HG03558 (cell line): Measurements from ENCODE around the gene ATP2A1.
A peak's percentile ranks its signal among the peaks of the same experiment; 100 is the strongest.

ENCODE experiments used
- ATAC-seq: cut with Tn5 transposase; IDR thresholded peaks from one replicate; pipeline ENCODE4 v1.9.1; 2021; ENCODE audit warnings: moderate number of reproducible peaks; ENCODE audit not compliant: unreplicated experiment; ENCODE audit errors: extremely low read depth

The ATP2A1 gene

DNA sequence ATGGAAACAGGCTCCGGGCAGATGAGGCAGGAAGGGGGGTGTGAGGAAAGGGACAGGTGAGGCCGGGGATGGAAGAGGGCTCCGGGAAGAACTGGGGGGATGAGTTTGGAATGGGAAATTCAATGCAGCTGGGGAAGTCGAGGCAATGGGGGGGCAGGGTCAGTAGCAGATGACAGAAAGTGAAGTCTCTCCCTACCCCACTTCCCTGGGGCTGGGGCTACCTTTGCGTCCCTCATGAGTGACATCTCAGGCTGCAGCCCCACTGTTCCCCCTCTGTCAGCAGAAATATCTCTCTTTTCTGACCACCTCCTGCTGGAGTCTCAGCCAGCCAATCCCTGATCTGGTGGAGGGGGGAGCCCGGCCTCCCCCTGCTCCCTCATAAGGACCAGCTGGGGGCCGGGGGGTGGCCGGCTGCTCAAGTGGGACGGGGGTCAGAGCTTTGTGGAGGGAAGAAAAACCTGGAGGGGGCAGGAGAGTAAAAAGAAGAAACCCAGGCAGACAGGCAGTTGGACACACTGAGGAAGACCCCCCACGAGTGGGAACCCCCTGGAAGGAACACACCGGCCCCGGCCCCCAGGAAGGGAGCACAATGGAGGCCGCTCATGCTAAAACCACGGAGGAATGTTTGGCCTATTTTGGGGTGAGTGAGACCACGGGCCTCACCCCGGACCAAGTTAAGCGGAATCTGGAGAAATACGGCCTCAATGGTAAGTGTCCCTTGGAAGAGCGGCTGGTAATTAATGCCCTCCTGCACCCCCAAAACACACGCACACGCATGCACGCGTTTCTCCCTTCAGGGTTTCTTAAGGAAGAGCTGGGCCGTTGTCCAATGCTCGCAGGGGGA lies at the start of gene ATP2A1:
Gene ATP2A1 (plus strand): TSS at position 406 of the 844 bp plus-strand sequence. CDS start 184 bp downstream, at position 590.
- ATAC-seq = no peak

DNA sequence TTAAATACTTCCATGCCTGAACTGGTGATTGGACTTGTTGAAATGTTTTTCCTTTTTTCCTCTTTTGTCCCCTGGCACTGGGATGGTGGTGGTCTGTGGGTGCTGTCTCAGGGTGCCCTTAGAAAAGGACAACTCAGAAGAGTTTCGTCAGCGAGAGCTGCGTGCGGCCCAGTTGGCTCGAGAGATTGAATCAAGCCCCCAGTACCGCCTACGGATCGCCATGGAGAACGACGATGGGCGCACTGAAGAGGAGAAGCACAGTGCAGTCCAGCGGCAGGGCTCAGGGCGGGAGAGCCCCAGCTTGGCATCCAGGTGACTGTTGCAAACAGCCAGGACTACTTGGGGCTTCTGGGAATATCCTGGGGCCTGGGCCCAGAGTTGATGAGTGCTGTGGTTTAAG lies 48.5 kb upstream of the ATP2A1 start:
- no peak for ATAC-seq

DNA sequence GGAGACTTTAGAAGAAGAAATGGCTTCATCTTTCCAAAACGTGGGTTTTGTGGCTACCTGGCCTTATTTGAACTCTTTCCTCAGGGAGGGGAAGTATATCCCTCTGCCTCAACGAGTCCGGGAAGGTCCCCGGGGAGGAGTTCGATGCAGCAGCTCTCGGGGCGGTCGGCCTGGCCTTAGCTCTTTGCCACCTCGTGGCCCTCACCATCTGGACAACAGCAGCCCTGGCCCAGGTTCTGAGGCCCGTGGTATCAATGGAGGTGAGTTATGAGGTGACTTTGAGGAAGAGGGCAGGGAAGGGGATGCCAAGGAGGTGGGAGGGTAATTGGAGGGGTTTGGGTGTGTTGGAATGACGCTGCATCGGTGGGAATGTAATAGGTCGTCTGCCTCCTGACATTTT lies 47.8 kb upstream of the ATP2A1 start:
- no peak for ATAC-seq

DNA sequence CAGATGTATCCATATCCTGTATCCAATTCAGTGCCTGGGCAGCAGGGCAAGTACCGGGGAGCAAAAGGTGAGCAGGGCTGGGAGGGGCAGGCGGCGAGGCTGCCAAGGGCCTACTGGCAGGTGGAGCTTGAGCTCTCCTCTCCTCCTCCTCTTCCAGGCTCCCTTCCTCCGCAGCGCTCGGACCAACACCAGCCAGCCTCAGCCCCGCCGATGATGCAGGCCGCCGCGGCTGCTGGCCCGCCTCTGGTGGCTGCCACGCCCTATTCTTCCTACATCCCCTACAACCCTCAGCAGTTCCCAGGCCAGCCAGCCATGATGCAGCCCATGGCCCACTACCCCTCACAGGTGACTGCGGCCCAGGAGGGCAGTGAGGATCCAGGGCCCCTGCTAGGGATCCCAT lies 43.9 kb upstream of the ATP2A1 start:
- ATAC-seq = no peak

DNA sequence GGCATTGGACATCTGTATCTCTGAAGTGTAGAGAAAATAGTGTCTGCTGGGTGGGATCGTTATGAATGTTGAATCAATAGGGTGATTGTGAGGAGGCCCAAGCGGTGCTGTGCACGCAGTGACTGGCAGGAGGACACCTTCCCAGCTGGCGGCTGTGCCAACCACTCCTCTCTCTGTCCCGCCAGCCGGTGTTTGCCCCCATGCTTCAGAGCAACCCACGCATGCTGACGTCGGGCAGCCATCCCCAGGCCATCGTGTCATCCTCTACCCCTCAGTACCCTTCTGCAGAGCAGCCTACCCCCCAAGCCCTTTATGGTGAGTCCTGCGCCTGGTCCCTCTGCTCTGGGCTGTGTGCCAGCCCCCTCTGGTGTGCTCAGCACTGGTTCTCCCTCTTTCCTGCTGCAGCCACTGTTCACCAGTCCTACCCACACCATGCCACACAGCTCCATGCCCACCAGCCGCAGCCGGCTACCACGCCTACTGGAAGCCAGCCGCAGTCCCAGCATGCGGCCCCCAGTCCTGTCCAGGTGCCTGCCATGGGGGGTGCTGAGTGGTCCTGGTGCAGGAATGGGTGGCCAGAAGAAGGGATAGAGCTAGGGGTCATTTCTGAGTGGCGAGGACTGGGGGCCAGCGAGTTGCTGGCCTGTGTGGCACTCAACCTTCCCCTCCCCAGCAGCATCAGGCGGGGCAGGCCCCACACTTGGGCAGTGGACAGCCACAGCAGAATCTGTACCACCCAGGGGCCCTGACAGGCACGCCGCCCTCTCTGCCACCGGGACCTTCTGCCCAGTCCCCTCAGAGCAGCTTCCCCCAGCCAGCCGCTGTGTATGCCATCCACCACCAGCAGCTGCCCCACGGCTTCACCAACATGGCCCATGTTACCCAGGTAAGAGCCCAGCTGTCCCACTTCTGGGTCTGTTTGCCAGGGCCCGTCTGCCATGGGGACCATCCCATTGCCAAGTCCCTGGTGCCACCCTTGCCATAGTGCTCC lies 43.1 kb upstream of the ATP2A1 start:
- no peak for ATAC-seq

DNA sequence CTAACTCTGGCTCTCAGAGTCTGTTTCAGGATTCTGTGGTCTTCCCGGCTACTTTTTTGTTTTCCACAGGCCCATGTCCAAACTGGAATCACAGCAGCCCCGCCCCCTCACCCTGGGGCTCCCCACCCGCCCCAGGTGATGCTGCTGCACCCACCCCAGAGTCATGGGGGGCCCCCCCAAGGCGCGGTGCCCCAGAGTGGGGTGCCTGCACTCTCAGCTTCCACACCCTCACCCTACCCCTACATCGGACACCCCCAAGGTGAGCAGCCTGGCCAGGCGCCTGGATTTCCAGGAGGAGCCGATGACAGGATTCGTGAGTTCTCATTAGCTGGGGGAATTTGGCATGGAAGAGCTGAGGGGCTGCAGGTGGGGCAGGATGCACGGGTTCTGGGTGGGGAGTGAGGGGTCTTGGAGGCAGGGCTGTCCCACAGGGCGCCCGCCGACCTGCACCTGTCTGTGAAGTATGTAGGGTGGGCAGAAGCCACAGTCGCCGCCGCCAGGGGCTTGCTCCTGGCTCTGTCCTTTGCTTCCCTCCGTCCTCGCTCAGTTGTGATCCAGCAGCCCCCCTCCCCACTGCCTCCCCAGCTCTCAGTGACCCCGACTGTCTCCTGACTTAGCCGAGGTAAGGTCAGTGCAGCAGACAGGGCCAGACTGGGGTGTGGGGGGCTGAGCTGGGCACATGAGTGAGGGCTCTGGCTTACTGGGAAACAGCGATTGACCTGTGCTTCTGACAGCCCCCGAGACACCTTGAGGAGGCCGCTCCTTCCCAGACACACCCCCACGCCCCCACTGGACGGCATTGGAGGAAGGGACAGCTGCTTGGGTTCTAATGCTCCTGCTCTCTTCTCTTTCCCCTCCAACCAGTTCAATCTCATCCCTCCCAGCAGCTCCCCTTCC lies 42.2 kb upstream of the ATP2A1 start:
- no peak for ATAC-seq

DNA sequence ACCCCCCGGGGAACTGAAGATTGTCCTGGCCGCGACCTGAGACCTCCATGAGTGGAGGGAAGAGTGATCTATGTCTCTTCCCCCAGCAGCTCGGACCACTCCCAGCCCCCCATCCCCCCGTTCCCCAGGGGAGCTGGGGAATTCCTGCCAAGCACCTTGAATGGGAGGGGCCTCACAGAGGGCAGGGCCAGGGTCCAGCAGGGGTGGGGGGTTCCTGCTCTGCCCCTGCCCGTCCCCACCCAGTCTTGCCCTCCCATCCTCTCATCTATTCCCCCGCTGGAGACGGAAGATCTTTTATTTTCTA lies 41.6 kb upstream of the ATP2A1 start:
- ATAC-seq = no peak

DNA sequence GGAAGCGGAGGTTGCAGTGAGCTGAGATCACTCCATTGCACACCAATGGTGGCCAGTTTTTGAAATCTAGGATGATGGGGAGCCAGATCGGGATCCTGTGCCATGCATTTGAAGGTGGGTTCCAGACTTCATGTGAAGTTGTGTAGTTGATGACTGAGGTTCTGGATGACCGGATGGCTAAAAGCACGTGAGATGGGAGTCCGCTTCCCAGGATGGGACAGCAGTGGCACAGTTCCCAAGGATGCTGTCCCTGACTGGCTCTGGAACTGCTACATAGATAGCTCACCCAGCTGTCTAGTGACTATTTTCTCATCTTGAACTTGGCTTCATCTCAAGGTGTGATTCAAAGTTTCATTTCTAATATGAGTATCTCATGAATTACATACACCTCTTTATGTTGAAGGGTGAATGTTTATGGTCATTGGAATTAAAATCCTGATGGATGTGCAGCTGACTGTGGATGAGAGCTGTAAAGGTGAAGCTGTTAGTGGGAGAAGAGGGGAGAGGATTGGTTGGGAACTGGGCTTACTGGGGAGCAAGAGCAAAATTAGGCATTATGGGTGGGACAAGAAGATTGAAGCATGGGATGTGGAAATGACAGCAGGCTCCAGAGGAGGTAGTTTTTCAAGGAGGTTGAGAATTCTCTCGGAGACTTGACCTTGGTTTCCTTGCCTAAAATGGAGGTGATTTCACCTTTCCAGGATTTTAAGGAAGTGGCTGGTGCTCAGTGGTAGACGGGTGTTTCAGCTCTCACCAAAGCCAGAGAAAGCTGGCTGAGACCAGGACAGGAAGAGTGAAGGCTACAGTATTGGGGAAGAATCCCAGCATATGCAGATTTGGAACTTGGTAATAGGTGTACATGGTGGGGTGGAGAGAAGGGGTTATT lies 40.4 kb upstream of the ATP2A1 start:
- no peak for ATAC-seq

DNA sequence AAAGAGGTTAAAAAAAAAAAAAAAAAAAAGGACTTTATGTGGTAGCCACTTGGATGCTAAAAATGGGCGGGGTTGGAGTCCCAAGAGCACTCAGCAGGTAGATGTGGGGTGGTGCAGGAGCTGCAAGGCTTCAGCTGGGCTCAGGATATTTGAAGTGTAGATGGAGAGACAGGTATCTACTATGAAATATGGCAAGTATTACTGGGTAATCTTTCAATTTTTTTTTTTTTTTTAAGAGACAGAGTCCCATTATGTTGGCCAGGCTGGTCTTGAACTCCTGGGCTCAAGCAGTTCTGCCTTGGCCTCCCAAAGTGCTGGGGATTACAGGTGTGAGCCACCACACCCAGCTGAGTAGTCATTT lies 39.8 kb upstream of the ATP2A1 start:
- ATAC-seq = no peak

DNA sequence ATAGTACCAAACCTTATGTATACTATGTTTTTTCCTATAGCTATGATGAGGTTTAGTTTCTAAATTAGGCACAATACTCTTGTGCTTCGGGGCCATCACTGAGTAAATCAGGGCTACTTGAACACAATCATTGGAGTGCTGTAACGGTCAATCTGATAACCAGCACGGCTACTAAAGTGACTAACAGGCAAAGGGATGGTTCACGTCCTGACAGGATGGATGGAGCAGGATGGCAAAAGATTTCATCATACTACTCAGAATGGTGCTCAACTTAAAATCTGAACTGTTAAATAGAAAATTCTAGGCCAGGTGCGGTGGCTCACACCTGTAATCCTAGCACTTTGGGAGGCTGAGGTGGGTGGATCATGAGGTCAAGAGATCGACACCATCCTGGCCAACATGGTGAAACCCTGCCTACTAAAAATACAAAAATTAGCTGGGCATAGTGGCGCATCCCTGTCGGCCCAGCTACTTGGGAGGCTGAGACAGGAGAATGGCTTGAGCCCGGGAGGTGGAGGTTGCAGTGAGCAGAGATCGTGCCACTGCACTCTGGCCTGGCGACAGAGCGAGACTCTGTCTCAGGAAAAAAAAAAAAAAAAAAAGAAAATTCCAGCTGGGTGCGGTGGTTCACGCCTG lies 39.2 kb upstream of the ATP2A1 start:
- ATAC-seq = no peak

DNA sequence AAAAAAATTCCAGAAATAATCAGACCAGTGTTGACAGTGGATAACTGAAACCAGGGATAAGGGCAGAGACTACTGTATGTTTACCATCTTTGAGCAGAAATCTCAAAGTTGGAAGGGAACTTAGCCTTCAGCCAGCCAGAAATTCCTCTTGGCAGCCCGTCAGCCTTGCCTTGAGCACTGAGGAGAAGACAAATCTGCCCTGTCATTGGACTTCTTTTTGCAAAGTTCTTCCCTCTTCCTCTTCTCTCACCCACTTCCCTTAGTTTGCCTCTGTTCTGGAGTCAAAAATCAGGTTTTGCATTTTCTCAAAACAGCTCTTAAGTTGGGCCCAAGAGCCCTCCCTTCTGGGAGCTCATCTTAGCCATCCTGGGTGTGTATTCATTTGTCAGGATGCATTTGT lies 38.4 kb upstream of the ATP2A1 start:
- ATAC-seq = no peak

DNA sequence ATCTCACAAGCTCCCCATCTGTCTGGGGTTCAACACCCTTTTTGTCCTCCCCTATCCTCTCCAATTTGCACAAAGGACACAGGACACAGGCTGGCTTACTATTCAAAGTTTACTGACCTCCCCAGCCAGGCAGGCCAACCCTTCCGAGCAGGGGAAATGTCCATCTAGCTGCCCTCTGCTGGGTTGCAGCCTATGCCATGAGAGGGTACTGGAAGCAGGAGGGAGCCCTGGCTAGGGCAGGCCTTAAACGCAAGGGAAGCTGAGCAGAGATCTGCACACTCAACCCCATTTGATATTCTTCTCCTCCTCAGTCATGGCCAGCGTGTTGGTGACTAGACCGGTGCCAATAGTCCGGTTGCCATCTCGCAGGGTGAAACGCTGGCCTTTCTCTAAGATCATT lies 35.6 kb upstream of the ATP2A1 start:
- ATAC-seq = no peak

DNA sequence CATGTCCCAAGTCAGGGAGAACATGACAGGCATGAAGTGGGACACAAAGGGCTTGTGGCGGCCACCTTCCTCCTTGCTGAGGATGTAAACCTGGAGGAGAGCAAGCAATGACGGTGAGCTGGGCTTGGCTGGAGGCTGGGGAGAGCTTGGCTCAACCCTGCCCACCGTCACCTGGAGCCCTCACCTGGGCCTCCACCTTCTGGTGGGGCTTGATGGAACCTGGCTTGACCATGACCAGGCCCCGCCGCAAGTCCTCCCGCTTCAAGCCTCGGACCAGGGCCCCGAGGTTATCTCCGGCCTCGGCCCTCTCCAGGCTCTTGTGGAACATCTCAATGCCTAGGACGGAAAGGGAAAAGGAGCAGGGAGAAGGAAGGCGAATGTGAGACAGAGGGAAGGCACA lies 34.5 kb upstream of the ATP2A1 start:
- ATAC-seq = no peak

DNA sequence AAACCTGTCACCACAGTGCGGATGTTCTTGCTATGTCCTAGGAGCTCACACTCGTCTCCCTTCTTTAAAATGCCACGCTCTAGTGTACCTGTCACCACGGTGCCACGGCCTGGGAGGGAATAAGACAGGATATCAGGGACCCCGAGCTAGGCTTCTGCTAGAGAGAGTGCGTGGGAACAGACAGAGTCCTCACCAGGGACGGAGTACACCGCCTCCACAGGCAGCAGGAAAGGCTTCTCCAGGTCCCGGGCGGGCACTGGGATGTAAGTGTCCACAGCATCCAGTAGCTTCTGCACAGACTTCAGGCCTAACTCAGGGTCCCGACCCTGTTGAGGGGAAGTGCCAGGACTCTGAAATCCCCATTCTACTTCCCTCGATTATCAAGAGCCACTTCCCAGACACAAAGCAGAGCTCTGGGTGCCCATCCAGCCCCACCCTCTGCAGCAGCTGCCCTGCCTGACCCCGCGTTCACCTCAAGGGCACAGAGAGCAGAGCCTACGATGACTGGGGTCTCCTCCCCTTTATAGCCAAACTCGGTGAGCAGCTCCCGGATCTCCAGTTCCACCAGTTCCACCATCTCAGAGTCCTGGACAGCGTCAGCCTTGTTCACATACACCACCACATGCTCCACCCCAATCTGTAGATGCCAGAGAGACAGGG lies 33.9 kb upstream of the ATP2A1 start:
- no peak for ATAC-seq

DNA sequence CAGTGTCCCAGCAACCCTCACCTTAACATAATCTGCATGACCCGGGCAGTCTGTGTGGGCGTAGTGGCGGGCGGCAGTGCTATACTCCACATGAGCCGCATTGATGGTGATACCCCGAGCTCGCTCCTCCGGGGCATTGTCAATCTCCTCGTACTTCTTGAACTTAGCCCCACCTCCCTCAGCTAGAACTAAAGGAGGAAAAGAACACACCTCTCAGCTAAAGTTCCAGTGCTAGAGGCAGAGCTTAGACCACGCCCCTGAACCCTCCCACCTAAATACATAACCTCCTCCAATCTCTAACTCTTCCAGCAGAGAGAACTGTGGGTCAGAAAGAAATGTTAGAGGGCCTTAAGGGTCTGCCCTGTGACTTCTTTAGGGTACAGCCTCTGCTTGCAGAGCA lies 33.0 kb upstream of the ATP2A1 start:
- ATAC-seq = no peak

DNA sequence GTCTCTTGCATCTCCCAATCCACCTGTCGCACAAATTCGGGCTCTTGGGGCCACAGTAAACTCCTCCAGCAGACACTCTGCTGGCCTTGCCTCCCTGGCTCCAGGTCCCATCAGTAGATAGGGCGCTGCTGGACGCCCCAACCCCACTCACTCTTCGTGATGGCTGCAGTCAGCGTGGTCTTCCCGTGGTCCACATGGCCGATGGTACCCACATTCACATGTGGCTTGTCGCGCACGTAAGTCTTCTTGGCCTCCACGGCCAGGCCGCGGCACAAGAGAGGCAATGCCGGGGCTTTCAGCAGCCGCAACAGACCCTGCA lies 32.6 kb upstream of the ATP2A1 start:
- no peak for ATAC-seq

DNA sequence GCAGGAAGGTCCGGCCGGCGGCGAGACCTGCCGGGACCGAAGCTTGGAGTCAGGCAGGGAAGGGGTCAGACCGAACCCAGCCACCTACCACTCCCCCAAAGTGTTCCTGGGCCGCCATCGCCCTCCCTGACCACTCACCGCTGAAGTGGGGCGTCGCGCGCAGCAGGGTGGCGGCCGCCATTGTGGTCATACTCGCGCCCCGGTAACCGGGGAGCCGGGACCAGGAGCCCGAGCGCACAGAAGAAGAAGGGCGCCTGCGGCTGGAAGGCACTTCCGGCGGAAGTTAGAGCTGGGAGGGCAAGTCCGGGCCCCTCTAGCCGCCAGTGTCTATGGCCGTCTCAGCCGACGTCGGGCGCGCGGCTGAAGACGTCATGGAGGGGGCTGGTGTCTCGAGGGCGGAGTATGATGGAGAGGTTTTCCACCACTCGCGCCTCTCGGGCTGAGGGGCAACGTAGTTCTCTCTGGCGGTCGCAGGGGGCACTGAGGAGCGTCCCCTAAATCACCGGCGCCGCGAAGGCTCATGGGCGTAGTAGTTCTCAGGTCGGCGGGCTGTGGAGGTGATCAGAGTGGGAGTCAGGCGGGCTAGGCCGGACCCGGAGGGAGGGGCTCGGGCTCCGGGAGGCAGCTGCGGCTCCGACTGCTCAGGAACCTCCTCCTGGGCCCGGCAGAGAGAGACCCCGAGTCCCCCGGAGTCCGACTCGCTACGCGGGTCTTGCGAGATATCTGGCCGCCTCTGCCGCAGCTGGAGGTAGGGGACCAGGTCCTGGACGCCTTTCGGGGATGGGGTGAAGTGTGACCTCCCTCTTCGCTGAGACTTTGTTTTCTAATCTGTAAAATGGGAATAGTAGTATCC lies 32.0 kb upstream of the ATP2A1 start, which contains the start of gene TUFM:
Gene TUFM (minus strand): TSS at position 269 of the 853 bp plus-strand sequence. CDS start 79 bp downstream, at position 190.
- peak; percentile 66 for ATAC-seq

DNA sequence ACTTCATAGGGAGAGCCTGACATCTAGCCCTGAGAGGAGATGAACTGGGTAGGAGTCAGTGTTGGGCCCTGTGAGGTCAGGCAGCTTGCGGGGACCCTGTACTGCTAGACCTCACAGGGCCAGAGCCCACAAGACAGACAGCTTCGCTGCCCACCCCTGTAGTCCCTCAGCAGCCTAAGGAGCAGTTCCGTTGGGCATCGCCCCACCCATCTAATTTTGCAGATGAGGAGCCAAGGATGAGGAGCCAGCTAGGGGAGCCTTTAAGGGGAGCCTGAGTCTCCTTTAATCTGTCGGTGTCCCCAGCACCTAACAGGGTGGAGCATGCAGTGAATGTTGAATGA lies 31.4 kb upstream of the ATP2A1 start:
- ATAC-seq = no peak
